RWPE2 (cell line): Measurements from ENCODE around the gene LRRC8E.

Experiments
- ATAC-seq: fragments of 200-7000 bp; cut with Tn5 transposase; 3 replicates; pipeline ENCODE4 v1.9.1; 2021; ENCODE audit warnings: low read depth
- DNase-seq: peaks from one replicate; pipeline ENCODE4 v3.0.0-alpha.2; 2020; ENCODE audit warnings: low spot score
- H3K27ac ChIP-seq: fragments of 450-650 bp; 2 replicates; pipeline ENCODE4 v1.5.1; 2017; ENCODE audit warnings: mild to moderate bottlenecking; ENCODE audit not compliant: poor library complexity, severe bottlenecking
- H3K27me3 ChIP-seq: fragments of 250-450 bp; sonication (Bioruptor Pico); 2 replicates; pipeline ENCODE4 v1.5.1; 2021; ENCODE audit warnings: mild to moderate bottlenecking, moderate library complexity; ENCODE audit not compliant: insufficient read depth, poor library complexity, severe bottlenecking
- H3K36me3 ChIP-seq: fragments of 250-450 bp; sonication (Bioruptor Pico); 2 replicates; pipeline ENCODE4 v1.5.1; 2020; ENCODE audit warnings: low read depth, mild to moderate bottlenecking, moderate library complexity
- H3K4me1 ChIP-seq: fragments of 250-450 bp; sonication (Bioruptor Pico); 2 replicates; pipeline ENCODE4 v1.5.1; 2021; ENCODE audit warnings: mild to moderate bottlenecking, moderate library complexity; ENCODE audit not compliant: insufficient read depth, poor library complexity, severe bottlenecking
- H3K4me3 ChIP-seq: fragments of 250-450 bp; sonication (Bioruptor Pico); 2 replicates; pipeline ENCODE4 v1.5.1; 2021; ENCODE audit warnings: mild to moderate bottlenecking, moderate library complexity; ENCODE audit not compliant: severe bottlenecking
- H3K9me3 ChIP-seq: fragments of 250-450 bp; sonication (Bioruptor Pico); 2 replicates; pipeline ENCODE4 v1.5.1; 2021; ENCODE audit warnings: mild to moderate bottlenecking, moderate library complexity; ENCODE audit not compliant: severe bottlenecking
- CTCF ChIP-seq: fragments of 450-650 bp; IDR thresholded peaks from one replicate; pipeline ENCODE4 v1.5.1; 2017; ENCODE audit warnings: mild to moderate bottlenecking, moderate library complexity; ENCODE audit not compliant: poor library complexity, severe bottlenecking

LRRC8E gene

GRCh38 chr19:7853770-7854128 lies 34.6 kb upstream of the LRRC8E start:
- DNase-seq (no peak), ATAC-seq (no peak)
- Histone ChIP-seq H3K36me3 (no peaks in the 10 kb centered on the region), H3K27ac (no peak overlapping the region), H3K27me3 (no peaks in the 10 kb centered on the region), H3K4me3 (no peak overlapping the region), H3K9me3 (no peaks in the 10 kb centered on the region), H3K4me1 (peaks cover 9% of the 10 kb centered on the region)
- TF ChIP-seq CTCF, result no peak

- Histone ChIP-seq H3K4me1 (peaks cover 2% of the 10 kb centered on the region), H3K9me3 (no peaks in the 10 kb centered on the region), H3K27ac (no peak overlapping the region), H3K36me3 (no peaks in the 10 kb centered on the region), H3K27me3 (no peaks in the 10 kb centered on the region), H3K4me3 (no peak overlapping the region)
- no peak for TF ChIP-seq CTCF
- no peak for ATAC-seq
- peak; percentile 49 for DNase-seq
These were observed 32.7 kb upstream of the LRRC8E start for GRCh38 chr19:7855426-7856108.

- Histone ChIP-seq H3K27me3 (no peaks in the 10 kb centered on the region), H3K4me1 (no peaks in the 10 kb centered on the region), H3K4me3 (no peak overlapping the region), H3K9me3 (no peaks in the 10 kb centered on the region), H3K27ac (no peak overlapping the region), H3K36me3 (no peaks in the 10 kb centered on the region)
- DNase-seq (no peak), ATAC-seq (no peak)
- TF ChIP-seq CTCF, result no peak
These were observed 32.2 kb upstream of the LRRC8E start for GRCh38 chr19:7856109-7856591.

GRCh38 chr19:7856679-7857663 lies 31.3 kb upstream of the LRRC8E start:
- no peaks in the 10 kb centered on the region for H3K27me3 ChIP-seq
- H3K36me3 ChIP-seq, result no peaks in the 10 kb centered on the region
- no peak overlapping the region for H3K4me3 ChIP-seq
- H3K27ac ChIP-seq, result no peak overlapping the region
- peak; percentile 42 for DNase-seq
- no peaks in the 10 kb centered on the region for H3K4me1 ChIP-seq
- TF ChIP-seq CTCF, result no peak
- no peaks in the 10 kb centered on the region for H3K9me3 ChIP-seq
- ATAC-seq, result no peak
